ENCODE data around the gene DCXR. TPM values are rescaled to one million over a fixed set of nuclear protein-coding genes. Genes with fewer than 3 reads are reported as not detected.

The DCXR gene
- total RNA-seq, 2 experiments from 2014 or later: 103 to 119 TPM

DNA sequence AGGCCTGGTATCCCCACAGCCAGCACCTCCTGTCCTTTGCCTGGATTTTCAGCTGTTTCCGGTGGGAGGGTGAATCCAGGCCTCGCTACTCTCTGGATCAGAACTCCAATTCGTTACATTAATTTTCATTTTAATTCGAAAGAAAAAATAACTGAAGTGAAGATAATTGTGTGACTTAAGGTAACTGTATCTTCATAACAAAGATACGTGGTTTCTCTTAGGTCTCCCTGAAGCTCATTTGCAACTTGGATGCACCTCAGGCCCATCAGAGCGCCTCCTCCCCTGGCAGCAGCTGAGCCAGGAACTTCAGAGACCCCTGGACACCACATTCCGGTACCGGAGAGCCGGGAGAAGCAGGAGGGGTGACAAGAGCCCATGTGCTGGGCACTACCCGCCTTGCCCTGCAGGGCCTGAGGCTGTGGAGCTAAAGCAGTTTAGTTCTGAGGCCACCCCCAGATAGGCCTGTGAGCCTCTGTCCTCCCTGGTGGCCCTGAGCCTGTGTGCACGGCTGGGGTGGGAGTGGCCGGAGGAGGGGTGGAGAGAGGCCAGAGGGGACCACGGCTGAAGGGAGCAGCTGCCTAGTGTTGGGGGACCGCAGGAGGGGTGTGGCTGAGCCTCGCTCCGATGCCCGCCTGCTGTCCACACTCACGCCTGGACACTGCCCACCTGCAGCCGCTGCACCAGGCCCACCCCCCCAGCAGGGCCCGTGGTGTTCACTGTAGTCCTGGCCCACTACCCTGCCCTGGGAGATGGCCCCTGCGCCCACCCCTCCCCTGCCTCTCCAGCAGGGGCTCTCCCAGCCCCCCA is 39.5 kb upstream of the DCXR start:
- ATAC-seq (ENCODE audit: poor library complexity) (no peak), DNase-seq (peak in 1 of 14 experiments; percentile 0)
- TF ChIP-seq, protein P1, sequence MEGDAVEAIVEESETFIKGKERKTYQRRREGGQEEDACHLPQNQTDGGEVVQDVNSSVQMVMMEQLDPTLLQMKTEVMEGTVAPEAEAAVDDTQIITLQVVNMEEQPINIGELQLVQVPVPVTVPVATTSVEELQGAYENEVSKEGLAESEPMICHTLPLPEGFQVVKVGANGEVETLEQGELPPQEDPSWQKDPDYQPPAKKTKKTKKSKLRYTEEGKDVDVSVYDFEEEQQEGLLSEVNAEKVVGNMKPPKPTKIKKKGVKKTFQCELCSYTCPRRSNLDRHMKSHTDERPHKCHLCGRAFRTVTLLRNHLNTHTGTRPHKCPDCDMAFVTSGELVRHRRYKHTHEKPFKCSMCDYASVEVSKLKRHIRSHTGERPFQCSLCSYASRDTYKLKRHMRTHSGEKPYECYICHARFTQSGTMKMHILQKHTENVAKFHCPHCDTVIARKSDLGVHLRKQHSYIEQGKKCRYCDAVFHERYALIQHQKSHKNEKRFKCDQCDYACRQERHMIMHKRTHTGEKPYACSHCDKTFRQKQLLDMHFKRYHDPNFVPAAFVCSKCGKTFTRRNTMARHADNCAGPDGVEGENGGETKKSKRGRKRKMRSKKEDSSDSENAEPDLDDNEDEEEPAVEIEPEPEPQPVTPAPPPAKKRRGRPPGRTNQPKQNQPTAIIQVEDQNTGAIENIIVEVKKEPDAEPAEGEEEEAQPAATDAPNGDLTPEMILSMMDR (IDR thresholded peaks at IDR 0.05): no peak
- Histone ChIP-seq H3K27ac (ENCODE audit: low read depth in 1 of 2, low read length in 2 of 2) (no peak overlapping the region), H3K27me3 (ENCODE audit: control insufficient read depth in 1 of 2, insufficient read depth in 2 of 2, low read length in 2 of 2) (no peaks in the 10 kb centered on the region), H3K4me1 (ENCODE audit: insufficient read depth, low read length) (no peaks in the 10 kb centered on the region), H3K4me3 (ENCODE audit: low read length) (no peak overlapping the region), H3K36me3 (ENCODE audit: insufficient read depth, low read length) (peaks cover 24% of the 10 kb centered on the region), H3K9me3 (ENCODE audit: control insufficient read depth in 1 of 2, insufficient read depth in 1 of 2, low read length in 2 of 2) (no peaks in the 10 kb centered on the region)
- Mint-ChIP-seq H3K9me3 (no peaks in the 10 kb centered on the region), H3K4me3 (no peak overlapping the region), H3K36me3 (ENCODE audit: low read depth) (peaks cover 15% of the 10 kb centered on the region), H3K27ac (peak overlapping the region; percentile 42), H3K4me1 (ENCODE audit: low read depth) (no peaks in the 10 kb centered on the region), H3K27me3 (no peaks in the 10 kb centered on the region)
- ChIA-PET CTCF (no interaction called here), POLR2A (no interaction called here)
- intact Hi-C loops (cut with DNase I, micrococcal nuclease): no loop called here

DNA sequence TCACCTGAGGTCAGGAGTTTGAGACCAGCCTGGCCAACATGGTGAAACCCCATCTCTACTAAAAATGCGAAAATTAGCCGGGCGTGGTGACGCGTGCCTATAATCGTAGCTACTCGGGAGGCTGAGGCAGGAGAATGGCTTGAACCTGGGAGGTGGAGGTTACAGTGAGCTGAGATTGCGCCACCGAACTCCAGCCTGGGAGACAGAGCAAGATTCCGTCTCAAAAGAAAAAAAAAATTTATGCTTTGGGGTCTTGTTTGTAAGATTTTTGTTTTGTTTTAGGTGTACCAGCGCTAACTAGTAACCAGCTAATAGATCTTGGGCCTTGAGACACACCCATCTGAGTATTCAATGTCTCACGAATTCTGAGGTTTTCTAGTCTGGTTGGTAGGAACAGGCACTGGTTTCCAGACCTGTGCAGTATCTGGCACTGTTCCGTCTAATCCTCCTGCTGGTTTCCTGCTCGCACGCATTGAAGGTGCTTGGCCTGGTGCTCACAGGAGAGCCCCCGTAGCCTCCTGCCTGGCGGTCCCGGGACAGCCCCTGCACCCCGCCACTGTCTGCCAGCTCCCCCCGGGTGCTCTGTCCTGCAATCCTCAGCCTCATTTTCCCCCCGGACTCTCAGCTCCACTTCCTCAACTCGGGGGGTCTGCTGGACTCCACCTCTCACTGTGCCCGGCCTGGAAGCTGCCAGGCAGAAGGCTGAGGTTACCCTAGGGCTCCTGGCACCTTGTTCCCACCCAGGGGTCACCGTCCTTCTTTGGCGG is 38.7 kb upstream of the DCXR start:
- ChIA-PET POLR2A (no interaction called here), CTCF (interaction anchor here (0.8 kb wide), 1 partner anchor 46 kb away, joined by 3 read pairs; no protein-coding TSS in a partner anchor)
- intact Hi-C loops (cut with DNase I, micrococcal nuclease): no loop called here
- H3K9me3 Mint-ChIP-seq: no peaks in the 10 kb centered on the region
- no peaks in the 10 kb centered on the region for H3K4me1 Mint-ChIP-seq (ENCODE audit: low read depth)
- peaks cover 15% of the 10 kb centered on the region for H3K36me3 Mint-ChIP-seq (ENCODE audit: low read depth)
- Histone ChIP-seq H3K9me3 (ENCODE audit: control insufficient read depth in 1 of 2, insufficient read depth in 1 of 2, low read length in 2 of 2) (no peaks in the 10 kb centered on the region), H3K4me1 (ENCODE audit: insufficient read depth, low read length) (no peaks in the 10 kb centered on the region), H3K4me3 (ENCODE audit: low read length) (no peak overlapping the region), H3K27me3 (ENCODE audit: control insufficient read depth in 1 of 2, insufficient read depth in 2 of 2, low read length in 2 of 2) (no peaks in the 10 kb centered on the region), H3K27ac (ENCODE audit: low read depth in 1 of 2, low read length in 2 of 2) (no peak overlapping the region), H3K36me3 (ENCODE audit: insufficient read depth, low read length) (peaks cover 19% of the 10 kb centered on the region)
- peak in 1 of 14 experiments; percentile 1 for DNase-seq
- H3K4me3 Mint-ChIP-seq: no peak overlapping the region
- TF ChIP-seq, protein P1 (IDR thresholded peaks at IDR 0.05): no peak
- no peak for ATAC-seq (ENCODE audit: poor library complexity)
- H3K27me3 Mint-ChIP-seq: no peaks in the 10 kb centered on the region
- peak overlapping the region; percentile 42 for H3K27ac Mint-ChIP-seq

DNA sequence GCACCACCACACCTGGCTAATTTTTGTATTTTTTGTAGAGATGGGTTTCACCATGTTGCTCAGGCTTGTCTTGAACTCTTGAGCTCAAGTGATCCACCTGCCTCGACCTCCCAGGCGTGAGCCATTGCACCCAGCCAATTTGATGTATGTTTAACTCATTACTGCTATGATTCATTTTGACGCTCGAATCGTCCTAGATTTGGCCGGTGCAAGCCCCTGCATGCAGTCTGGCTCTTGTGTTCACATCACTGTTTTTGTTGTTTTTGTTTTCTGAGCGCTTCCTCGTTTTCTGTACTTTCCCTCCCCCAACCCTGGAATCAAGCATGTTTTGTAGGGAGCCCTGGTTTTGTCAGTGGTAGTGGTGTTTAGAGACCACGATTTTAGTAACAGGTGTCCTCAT is 35.9 kb upstream of the DCXR start:
- ChIA-PET POLR2A (no interaction called here), CTCF (no interaction called here)
- Histone ChIP-seq H3K9me3 (ENCODE audit: control insufficient read depth in 1 of 2, insufficient read depth in 1 of 2, low read length in 2 of 2) (no peaks in the 10 kb centered on the region), H3K27ac (ENCODE audit: low read depth in 1 of 2, low read length in 2 of 2) (no peak overlapping the region), H3K27me3 (ENCODE audit: control insufficient read depth in 1 of 2, insufficient read depth in 2 of 2, low read length in 2 of 2) (no peaks in the 10 kb centered on the region), H3K4me1 (ENCODE audit: insufficient read depth, low read length) (no peaks in the 10 kb centered on the region), H3K36me3 (ENCODE audit: insufficient read depth, low read length) (no peaks in the 10 kb centered on the region), H3K4me3 (ENCODE audit: low read length) (no peak overlapping the region)
- DNase-seq (no peak), ATAC-seq (ENCODE audit: poor library complexity) (no peak)
- Mint-ChIP-seq H3K9me3 (no peaks in the 10 kb centered on the region), H3K36me3 (ENCODE audit: low read depth) (no peaks in the 10 kb centered on the region), H3K27ac (no peak overlapping the region), H3K4me3 (no peak overlapping the region), H3K4me1 (ENCODE audit: low read depth) (no peaks in the 10 kb centered on the region), H3K27me3 (no peaks in the 10 kb centered on the region)
- intact Hi-C loops (cut with DNase I, micrococcal nuclease): no loop called here
- TF ChIP-seq, protein P1 (IDR thresholded peaks at IDR 0.05): no peak
